Kidney glomerular epithelial cell (primary cell): Measurements from ENCODE around the gene MAP3K14.

Experiments used
- DNase-seq: peaks from one replicate; lab custom pipeline; 2025; lab: John Stamatoyannopoulos, UW

The MAP3K14 gene

GRCh38 chr17:45234641-45235415 lies 82.0 kb downstream of the MAP3K14 start:
- DNase-seq = peak; percentile 16

DNA sequence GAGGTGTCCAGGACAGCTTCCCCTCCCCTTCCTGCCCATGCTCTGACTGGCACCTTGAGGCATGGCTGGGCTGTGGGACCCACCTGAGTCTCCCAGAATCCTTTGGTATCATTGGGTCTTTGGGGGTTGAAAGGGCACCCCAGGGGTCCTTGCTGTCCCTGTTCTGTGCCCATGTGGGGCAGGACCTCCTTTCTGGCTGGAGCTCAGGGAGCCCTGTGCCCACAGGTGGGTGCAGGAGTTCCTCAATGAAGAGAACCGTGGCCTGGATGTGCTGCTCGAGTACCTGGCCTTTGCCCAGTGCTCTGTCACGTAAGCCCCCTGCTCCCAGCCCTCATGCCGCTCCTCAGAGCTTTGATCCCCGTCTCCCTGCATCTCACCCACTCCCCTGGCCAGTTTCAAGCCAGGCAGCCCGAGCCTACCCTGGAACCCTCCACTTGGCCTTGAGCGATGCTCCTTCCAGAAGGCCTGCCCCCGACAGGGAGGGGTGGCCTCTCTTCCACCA lies 83.3 kb downstream of the MAP3K14 start:
- DNase-seq = no peak

DNA sequence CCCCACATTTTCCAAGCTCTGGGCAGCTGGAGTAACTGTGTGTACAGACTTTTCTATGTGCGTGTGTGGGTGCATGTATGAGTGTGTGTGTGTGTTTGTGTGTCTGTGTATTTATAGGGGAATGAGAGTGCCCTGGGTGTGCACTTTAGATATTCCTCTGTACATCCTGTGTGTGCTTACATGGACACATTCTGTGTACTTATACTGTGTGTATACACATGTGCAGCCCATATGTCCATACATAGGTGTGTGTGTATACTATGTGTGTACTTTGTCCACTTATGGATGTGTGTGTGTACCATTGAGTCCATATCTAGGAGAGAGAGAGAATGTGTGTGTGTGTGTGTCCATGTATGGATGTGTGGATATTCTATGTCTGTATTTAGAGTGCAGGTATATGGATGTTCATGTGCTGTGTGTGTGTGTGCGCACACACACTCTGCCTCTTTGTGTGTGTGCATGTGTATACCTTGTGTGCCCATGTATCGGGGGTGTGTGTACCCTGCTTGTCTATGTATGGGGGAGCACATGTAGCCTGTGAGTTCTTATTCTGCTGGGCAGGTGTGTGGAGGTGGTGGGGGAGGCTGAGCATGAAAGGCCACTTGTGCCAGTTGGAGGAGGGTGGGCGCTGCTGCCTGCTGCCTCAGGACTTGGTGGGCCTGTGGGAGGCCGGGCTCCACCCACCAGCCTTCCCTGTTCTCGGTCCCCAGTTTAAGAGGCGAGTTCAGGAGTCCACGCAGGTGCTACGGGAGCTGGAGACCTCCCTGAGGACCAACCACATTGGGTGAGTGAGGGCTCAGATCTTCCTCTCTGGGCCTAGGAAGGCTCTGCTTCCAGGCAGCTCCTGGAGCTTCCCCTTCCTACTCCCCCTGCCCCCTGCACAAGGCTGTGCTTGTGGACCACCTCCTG lies 84.1 kb downstream of the MAP3K14 start:
- DNase-seq = no peak

- DNase-seq = no peak
These were observed 85.2 kb downstream of the MAP3K14 start for GRCh38 chr17:45231481-45232116.

DNA sequence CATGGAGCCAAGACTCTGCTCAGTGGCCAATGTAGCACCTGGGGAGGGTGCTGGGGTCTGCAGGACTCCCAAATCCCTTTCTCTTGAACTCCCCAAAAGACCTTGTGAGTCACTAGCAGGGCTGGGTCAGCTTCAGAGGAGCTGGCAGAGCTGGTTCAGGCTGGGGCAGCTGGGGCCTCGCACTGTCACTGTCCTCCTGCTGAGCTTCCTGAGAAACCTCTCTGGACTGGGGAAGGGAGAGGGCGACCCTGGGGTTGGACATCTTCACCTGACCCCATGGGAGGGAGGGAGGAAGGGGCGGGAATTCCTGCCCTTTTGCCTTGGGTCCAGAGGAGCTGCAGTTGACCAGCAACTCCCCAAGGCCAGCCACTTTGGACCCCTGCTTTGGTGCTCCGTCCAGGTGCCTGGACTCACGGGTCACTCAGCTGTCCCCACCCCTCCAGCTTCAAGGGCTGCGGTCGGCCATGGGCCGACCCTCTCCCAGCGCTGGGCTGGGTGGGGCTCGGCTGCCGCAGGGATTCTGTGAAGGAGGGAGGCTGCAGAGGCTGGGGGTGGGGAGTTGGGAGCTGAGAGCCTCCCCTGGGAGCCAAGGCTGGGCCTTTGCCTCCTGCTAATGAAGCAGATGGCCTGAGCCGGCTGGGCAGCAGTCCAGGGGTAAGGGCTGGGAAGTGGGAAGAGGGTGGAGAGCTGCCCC lies 85.9 kb downstream of the MAP3K14 start:
- no peak for DNase-seq

DNA sequence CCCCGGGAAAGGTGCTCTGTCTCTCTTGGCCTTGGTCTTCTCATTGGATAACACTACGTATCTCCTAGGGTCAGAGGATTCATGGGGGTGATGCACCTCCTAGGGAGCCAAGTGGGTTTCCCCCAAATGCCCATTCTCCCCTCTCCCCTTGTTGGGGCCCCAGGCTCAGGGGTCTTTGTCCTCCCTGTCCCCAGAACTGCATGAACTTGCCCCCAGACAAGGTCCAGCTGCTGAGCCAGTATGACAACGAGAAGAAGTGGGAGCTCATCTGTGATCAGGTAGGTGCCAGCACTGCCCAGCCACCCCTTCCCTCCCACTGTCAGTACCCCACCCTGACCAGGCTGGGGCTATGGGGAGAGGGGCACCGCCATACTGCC lies 86.4 kb downstream of the MAP3K14 start:
- no peak for DNase-seq

DNA sequence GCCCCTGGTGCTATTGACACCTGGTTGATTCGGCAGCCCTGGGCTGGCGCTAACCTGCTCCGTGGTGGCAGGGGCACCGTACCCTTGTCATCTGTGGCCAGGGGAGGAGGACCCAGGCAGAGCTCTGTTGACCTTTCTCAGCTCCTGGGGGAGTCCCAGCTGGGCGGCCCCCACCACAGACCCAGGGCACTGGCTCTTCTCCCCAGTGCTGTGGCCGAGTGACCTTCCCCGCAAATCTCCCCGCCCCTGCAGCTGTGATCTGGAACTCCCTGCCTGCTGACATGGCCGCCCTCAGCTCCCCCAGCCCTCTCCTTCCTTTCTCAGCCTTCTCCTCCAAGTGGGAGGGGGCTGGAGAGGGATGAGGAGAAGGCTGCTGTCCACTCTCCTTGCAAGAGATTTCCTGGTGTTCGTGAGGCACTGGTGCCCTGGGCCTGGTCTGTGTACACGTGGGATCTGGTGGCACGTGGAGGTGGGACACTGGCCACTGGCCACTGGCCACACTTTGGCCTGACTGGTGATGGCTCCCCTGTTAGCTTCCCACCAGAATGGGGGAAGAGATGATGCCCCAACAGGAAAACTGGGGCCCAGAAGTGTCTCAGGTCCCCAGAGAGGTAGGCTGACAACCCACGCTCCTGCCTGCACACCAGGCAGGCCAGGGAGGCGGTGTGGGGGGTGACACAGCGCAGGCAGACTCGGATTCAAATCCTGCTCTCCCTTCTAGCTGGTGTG lies 87.0 kb downstream of the MAP3K14 start:
- DNase-seq = no peak

DNA sequence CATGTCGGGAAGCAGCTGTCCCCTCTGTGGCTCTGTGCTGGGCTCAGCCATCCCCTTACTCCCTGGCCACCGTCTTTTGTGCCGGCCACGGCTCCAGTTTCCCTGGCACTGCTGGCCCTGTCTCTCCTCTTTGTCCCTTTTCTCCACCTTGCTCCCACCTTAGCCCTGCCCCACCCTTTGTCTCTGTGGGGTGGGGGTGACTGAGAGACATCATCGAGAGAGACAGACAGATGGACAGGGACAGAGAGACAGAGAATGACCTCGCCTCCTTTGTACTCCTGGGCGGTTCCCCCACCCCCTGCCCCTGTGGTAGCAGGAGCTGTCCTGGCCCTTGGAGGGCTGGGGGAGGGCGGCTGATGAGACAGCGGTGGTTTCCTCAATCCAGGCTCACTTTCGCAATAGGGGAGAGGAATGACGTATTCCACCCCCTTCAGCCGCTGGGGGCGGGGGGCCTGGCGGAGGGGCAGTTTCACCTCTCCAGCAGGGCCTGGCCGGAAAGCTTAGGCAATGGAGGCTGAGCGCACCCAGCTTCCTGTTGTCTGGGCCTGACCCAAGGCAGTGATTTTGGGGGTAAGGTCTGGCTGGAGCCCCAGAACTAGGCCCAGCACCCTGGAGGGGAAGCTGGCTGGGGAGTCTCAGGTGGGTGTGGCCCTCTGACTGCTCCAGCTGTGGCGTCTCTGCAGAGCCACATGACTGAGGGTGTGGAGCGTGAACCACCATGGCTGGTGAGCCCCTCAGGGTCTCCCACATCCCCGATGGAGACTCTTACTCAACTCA lies 87.9 kb downstream of the MAP3K14 start:
- DNase-seq = no peak

GRCh38 chr17:45227926-45228762 lies 88.7 kb downstream of the MAP3K14 start:
- no peak for DNase-seq

DNA sequence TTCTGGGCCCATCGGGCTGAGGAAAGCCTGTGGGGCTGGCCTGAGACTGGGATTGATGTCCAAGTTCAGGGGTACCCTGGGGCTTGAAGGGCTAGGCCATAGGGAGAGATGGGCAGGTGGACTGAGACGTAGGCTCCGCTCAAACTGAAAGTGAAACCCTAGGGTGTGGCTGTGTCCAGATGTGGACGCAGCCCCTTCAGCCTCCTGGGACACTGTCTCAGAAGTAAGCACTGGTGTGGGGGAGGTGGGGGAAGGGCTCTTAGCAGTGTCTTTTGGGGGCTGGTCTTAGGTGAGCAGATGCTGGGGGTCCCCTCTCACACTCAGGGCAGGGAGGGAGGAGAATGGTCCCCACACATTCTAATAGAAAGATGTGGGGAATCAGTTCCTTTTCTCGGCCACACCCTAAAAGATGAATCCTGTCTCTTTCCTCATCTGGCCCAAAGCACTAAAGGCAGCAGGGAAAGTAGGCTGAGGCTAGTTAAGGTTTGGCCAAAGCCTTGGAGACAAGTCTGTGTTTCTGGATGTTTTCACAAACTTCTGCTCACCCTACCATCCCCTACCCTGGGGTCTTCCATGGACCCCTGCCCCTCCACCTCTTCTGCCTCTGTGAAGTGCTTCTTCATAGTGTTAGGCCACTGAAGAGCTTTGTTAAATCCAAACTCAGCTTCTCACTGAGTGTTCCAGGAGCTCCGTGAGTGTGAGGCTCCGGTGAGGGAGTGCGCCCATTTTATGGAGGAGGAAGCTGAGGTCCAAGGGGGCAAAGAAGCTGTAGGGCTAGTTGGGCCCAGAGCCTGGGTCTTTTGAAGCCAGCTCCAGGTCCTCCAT lies 89.5 kb downstream of the MAP3K14 start:
- DNase-seq = no peak

DNA sequence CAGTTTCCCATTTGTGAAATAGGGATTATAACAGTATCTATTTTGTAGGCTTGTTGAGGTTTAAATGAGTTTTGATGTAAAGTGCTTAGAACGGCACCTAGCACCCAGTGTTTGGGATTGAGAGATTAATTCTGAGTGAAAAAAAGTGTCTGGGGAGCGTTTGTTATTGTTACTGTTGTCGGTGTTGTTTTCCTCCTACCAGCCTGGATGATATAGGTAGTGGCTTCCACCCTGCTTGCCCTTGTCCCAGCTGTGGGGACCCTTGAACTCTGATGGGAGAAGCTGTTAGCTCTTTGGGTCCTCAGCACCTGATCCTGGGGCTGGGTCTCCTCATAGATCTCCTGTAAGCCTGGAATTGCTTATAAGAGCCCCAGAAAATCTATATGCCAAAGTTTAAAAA lies 90.2 kb downstream of the MAP3K14 start:
- no peak for DNase-seq

GRCh38 chr17:45225964-45226530 lies 90.8 kb downstream of the MAP3K14 start:
- no peak for DNase-seq

GRCh38 chr17:45225051-45225700 lies 91.6 kb downstream of the MAP3K14 start:
- DNase-seq = no peak

DNA sequence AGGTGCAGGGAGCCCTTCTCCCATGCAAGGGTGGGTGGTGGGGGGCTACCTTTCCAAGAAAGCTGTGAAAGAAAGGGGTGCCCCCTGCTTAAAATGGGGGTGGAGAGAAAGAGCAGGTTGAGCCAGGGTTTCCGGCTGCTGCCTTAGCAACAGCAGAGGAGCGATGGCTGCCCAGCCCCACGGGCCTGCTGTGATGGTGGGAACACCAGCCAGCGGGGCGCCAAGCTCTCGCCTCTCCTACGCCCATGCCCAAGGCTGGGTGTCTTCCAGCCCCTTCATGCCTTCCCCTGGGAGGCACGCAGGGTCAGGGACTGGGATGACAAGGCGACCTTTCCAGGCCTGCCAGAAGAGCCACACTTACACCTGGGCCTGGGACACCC lies 92.2 kb downstream of the MAP3K14 start:
- DNase-seq = no peak

GRCh38 chr17:45223539-45224528 lies 93.0 kb downstream of the MAP3K14 start:
- DNase-seq = no peak

DNA sequence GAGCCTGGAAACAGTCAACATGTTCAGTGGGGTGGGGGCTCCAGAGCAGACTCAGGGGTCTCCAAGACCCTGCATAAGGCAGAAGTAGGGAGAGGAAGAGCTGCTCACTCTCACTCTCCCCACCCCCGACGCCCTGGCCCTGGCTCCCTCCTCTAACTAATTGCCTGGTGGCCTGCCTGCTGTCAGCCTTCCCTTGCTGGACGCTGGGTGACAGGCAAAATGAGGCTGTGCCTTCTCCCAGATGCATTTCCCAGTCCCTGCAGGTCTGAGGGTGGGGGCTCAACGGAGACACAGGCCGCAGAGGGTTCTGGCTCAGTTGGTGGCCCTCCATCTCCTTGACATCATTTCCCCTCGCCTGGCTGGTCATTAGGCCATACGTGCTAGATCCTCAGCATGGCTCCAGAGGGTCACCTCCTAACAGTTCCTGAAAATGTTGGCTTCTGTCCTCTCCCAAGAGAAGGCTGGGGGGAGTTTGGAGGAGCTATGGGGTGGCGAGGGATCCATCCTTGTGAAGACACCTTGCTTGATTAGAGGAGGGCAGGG lies 93.8 kb downstream of the MAP3K14 start:
- no peak for DNase-seq
